Retinal pigment epithelial cell (primary cell): ENCODE results near the gene GAMT.

Experiments used
- DNase-seq: peaks from one replicate; pipeline ENCODE4 v3.0.0-alpha.2; 2010; ENCODE audit warnings: low read depth
- H3K4me3 ChIP-seq: 2 replicates; pipeline ENCODE4 v1.5.1; 2011; ENCODE audit warnings: mild to moderate bottlenecking, low read length, control low read depth, moderate library complexity
- TF ChIP-seq, protein P1 (sequence below): conservative IDR thresholded peaks from 2 replicates; pipeline ENCODE4 v1.5.1; 2011; ENCODE audit warnings: low read depth, low read length, control low read depth, inconsistent platforms

Gene GAMT

DNA sequence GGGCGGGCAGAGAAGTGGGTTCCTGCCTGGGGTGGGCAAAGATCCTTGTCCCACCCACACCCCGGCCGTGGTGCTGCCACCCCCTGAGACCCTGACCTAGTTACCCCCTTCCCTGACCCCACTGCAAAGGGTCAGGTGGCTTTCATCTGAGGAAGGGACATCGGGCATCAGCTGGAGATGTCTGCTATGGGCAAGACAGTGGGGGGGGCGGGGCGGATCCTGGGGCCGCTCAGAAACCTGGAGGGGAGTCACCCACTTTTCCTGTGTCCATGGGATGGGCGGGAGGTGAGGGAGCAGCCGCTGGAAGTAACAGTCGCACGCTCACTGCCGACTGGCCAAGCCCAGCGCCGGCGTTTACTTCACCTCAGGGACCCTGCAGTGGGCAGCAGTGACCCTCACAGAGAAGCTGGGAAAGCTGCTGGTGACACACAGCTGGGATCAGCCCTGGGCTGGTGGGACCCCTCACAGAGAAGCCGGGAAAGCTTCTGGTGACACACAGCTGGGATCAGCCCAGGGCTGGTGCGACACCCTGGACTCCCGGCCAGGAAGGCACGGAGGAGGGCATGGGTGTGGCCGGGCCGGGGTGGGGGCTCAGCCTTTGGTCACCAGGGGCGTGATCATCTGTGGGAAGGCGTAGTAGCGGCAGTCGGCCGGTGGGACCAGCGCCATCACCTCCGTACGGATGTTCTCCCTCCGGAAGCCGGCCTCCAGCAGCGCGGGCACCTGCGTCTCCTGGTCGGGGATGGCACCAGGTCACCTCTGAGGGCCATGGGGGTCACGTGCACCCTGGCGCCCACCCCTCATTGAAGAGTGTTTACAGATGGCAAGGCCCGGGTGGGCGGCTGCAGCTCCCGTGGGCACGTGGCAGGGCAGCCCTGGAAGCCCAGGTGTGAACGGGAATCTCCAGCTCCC, 4.3 kb downstream of the GAMT start:
- DNase-seq: no peak
- no peak overlapping the region for H3K4me3 ChIP-seq
- TF ChIP-seq, protein P1, sequence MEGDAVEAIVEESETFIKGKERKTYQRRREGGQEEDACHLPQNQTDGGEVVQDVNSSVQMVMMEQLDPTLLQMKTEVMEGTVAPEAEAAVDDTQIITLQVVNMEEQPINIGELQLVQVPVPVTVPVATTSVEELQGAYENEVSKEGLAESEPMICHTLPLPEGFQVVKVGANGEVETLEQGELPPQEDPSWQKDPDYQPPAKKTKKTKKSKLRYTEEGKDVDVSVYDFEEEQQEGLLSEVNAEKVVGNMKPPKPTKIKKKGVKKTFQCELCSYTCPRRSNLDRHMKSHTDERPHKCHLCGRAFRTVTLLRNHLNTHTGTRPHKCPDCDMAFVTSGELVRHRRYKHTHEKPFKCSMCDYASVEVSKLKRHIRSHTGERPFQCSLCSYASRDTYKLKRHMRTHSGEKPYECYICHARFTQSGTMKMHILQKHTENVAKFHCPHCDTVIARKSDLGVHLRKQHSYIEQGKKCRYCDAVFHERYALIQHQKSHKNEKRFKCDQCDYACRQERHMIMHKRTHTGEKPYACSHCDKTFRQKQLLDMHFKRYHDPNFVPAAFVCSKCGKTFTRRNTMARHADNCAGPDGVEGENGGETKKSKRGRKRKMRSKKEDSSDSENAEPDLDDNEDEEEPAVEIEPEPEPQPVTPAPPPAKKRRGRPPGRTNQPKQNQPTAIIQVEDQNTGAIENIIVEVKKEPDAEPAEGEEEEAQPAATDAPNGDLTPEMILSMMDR: no peak

DNA sequence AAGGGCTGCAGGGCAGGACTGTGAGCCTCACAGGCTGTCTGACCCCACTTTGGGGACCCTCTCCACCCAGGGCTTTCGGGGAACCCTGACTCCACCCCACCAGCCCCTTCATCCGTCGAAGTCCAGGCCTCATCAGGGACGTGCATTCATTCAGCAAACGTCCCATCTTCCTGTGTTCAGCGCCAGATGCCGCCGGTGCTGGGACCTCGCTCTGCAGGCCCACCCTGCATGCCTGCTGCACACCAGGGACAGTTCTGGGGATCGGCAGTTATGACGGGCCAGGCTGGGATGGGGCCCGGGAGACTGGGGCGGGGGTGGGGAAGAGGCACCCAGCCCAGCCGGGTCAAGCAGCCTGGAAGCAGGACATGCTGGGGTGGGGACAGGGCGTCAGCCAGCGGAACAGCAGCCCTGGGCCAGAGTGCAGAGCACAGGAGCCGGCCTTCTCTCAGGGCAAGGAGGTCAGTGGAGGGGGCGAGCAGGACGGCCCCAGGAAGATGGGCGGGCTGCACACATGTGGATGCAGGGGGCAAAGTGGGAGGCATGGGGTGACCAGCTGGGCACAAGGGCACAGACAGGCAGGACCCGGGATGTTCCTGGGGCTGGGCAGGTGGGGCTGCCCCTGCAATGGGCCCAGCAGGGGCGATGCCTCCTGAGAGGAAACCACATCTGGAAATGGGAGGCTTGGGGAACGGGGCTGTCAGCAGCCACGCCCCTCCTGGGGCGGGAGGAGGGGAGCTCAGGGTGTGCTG, 5.1 kb downstream of the GAMT start:
- no peak overlapping the region for H3K4me3 ChIP-seq
- no peak for DNase-seq
- TF ChIP-seq, protein P1: no peak

DNA sequence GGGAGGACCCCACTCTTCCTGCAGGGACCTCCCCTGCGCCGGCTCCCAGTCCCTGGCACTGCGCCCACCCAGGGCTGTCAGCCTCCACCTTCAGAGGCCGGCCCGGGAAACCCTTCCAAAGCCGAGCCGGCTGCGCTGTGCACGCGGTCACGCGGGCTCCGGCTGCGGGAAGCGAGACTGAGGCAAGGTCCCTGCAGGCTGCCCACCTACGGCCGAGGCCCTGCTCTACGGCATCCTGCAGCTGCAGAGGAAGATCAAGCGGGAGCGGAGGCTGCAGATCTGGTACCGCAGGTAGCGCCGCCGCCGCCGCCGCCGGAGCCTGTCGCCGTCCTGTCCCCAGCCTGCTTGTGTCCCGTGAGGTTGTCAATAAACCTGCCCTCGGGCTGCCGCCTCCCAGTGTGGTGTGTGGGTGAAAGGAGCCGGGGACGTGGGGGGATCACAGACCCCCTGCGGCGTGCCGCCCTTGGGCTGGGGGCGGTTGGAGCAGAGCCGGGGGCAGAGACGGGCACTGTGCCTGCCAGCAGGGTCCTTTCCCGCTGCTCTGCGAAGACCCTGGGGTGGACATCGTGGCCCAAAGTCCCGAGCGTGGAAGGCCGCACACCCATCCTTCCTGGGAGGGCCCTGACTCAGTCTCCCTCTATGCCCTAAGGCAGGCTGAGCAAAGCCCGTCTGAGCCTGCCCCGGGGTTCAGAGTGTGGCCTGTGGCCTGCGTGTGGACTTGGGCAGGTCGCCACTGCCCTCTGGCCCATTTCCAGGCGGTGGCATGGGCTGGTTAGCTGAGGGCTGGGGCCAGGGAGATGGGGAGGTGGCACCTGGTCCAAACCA, 5.9 kb downstream of the GAMT start:
- TF ChIP-seq, protein P1: no peak
- no peak overlapping the region for H3K4me3 ChIP-seq
- no peak for DNase-seq

DNA sequence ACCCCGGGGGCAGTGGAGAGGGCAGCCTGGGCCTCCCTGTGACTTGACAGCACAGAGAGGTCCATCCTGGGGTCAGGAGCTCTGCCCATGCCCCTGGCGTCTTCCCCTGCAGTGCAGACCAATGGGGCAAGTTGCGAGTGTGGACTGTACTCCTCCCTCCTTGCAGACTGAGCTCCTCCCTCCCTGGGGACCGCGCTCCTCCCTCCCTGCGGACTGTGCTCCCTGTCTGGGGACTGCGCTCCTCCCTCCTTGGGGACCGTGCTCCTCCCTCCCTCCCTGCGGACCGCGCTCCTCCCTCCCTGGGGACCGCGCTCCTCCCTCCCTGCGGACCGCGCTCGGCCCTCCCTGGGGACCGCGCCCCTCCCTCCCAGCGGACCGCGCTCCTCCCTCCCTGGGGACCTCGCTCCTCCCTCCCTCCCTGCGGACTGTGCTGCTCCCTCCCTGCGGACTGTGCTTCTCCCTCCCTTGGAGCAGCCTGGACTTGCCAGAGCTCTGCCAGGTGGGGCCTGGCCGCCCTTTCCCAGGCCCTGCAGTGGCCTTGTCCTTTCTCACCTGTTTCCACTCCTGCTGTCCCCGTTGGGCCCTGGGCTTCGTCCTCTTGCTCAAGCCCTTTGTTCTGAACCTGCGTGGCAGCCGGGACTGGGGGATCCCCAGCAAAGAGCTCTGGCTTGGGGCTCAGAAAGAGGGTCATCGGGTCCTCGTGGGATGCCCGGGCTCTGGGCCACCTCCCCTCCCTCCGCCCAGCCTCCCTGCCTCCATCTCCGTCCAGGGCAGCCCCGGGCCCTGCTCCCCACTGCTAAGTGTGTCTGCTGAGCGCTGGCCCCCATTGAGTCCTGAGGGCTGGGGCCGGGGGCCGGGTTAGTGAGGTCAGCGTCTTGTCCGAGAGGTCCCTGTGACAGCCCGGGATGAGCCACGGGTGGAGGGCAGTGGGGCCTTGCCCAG, 6.8 kb downstream of the GAMT start:
- TF ChIP-seq, protein P1: no peak
- H3K4me3 ChIP-seq: no peak overlapping the region
- DNase-seq: no peak

DNA sequence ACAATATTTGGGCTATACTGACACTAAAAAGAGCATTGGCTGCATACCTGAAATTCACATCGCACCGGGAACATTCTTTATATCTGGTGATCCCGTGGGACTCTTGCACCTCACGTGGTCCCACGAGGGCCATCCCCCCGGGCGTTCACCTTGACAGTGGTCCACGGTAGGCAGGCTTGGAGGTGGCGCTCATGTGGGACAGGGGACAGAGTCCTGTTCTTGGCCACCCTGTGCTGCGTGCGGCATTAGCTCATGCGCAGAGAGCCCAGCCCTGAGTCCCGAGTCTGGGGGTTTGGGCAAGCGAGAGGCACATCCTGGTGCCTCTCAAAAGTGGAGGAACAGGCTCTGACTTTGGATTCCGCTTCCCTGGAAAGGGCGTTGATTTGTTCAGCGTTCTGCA, 7.5 kb downstream of the GAMT start:
- H3K4me3 ChIP-seq: no peak overlapping the region
- TF ChIP-seq, protein P1: no peak
- no peak for DNase-seq

DNA sequence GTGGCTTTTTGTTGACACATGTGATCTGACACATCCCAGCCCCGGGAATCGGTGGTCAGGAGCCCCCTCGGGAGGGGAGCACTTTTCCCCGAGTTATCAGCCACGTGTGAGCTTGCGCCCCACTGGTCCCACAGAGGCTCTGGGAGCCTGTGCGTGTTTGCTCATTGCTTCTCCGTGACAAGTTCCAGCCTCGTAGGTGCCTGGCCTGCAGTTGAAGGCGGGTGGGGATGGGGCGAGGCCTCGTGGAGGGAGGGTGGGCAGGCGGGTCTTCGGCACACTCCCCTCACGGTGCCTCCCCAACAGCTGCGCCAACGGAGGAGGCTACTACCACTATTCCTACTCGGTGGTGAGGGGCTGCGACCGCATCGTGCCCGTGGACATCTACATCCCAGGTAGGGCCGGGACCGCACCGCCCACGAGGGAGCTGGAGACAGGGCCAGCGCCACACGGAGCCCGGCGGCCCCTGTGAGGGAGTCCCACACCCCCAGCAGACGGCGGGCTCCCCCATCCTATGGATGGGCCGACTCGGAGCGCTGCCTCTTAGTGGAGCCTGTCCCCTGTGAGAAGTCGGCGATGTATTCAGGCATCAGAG, 8.3 kb downstream of the GAMT start:
- TF ChIP-seq, protein P1: no peak
- DNase-seq: no peak
- H3K4me3 ChIP-seq: no peak overlapping the region
